CD4-positive, alpha-beta T cell (primary cell): ENCODE data around the gene MREG. TPM values are rescaled to one million over a fixed set of nuclear protein-coding genes. Genes with fewer than 3 reads are reported as not detected.

Experiments
- ATAC-seq: fragments of 200-7000 bp; cut with Tn5 transposase; one replicate; pipeline ENCODE4 v1.10.0; 2022; ENCODE audit warnings: mild to moderate bottlenecking; ENCODE audit not compliant: poor library complexity
- CTCF ChIA-PET: fragments of 350-600 bp; sonication (Branson Sonifier 250); formaldehyde crosslinking; loops from one replicate; lab custom pipeline; 2021; ENCODE audit warnings: antibody characterized with exemption, inconsistent platforms; lab: Charles Lee
- POLR2A ChIA-PET: fragments of 350-600 bp; sonication (Branson Sonifier 250); formaldehyde crosslinking; loops from one replicate; lab custom pipeline; 2021; ENCODE audit warnings: antibody characterized with exemption, inconsistent platforms; lab: Charles Lee
- DNase-seq, 14 experiments: peaks; one replicate each; pipeline ENCODE4 v3.0.0-alpha.2; 2013 to 2020; ENCODE audit warnings: mixed read lengths in 2 of 14
- H3K27ac ChIP-seq, 2 donors: one replicate each; pipeline versions ENCODE4 v1.5.1 to v1.7.0; 2013; ENCODE audit warnings: low read length in 2 of 2, low read depth in 1 of 2, mild to moderate bottlenecking in 1 of 2
- H3K27me3 ChIP-seq, 2 experiments: 1 replicate in 1 of 2; 2 replicates in 1 of 2; pipeline versions ENCODE4 v1.6.1 to v1.7.0; 2013; ENCODE audit warnings: low read length in 2 of 2, control low read depth in 1 of 2, mild to moderate bottlenecking in 1 of 2, moderate library complexity in 1 of 2; ENCODE audit not compliant: insufficient read depth in 2 of 2, control insufficient read depth in 1 of 2
- H3K36me3 ChIP-seq: one replicate; pipeline ENCODE4 v1.6.1; 2013; ENCODE audit warnings: low read length, control low read depth; ENCODE audit not compliant: insufficient read depth
- H3K4me1 ChIP-seq: one replicate; pipeline ENCODE4 v1.6.1; 2013; ENCODE audit warnings: low read length, control low read depth; ENCODE audit not compliant: insufficient read depth
- H3K4me3 ChIP-seq: one replicate; pipeline ENCODE4 v1.5.1; 2013; ENCODE audit warnings: mild to moderate bottlenecking, low read length, moderate library complexity
- H3K9me3 ChIP-seq, 2 experiments: 1 replicate in 1 of 2; 2 replicates in 1 of 2; pipeline versions ENCODE4 v1.6.1 to v1.7.0; 2013; ENCODE audit warnings: low read length in 2 of 2, mild to moderate bottlenecking in 2 of 2, control low read depth in 1 of 2, moderate library complexity in 1 of 2; ENCODE audit not compliant: control insufficient read depth in 1 of 2, insufficient read depth in 1 of 2
- H3K27ac Mint-ChIP-seq: one replicate; pipeline ENCODE4 v1.8.0; 2020; ENCODE audit warnings: mixed read lengths
- H3K27me3 Mint-ChIP-seq: one replicate; pipeline ENCODE4 v1.8.0; 2021; ENCODE audit warnings: mixed read lengths
- H3K36me3 Mint-ChIP-seq: one replicate; pipeline ENCODE4 v1.8.0; 2021; ENCODE audit warnings: low read depth, mixed read lengths
- H3K4me1 Mint-ChIP-seq: one replicate; pipeline ENCODE4 v1.8.0; 2021; ENCODE audit warnings: low read depth, mixed read lengths
- H3K4me3 Mint-ChIP-seq: one replicate; pipeline ENCODE4 v1.8.0; 2020; ENCODE audit warnings: mild to moderate bottlenecking, mixed read lengths
- H3K9me3 Mint-ChIP-seq: one replicate; pipeline ENCODE4 v1.8.0; 2020; ENCODE audit warnings: mixed read lengths
- intact Hi-C, 2 experiments: fragments of 100-400 bp; cut with DNase I in 1 of 2; cut with micrococcal nuclease in 1 of 2; formaldehyde crosslinking; loops; one replicate each; pipeline versions ENCODE4 v1.15.1 to v1.9.0; 2023 to 2025; cut with DNase I, micrococcal nuclease
- total RNA-seq, 174 experiments: library from RNA in 2 of 174; stranded (reverse) in 2 of 174; gene quantifications; one replicate each; pipeline ENCODE4 v1.2.3 and lab custom pipeline; 2021 to 2026
- TF ChIP-seq, protein P1 (sequence below): fragments of 200-600 bp; IDR thresholded peaks from one replicate; pipeline ENCODE4 v1.8.0; 2022; ENCODE audit warnings: antibody characterized with exemption, mild to moderate bottlenecking

Gene MREG
- total RNA-seq, 2 experiments from 2014 or later: 1.8 to 2.8 TPM

DNA sequence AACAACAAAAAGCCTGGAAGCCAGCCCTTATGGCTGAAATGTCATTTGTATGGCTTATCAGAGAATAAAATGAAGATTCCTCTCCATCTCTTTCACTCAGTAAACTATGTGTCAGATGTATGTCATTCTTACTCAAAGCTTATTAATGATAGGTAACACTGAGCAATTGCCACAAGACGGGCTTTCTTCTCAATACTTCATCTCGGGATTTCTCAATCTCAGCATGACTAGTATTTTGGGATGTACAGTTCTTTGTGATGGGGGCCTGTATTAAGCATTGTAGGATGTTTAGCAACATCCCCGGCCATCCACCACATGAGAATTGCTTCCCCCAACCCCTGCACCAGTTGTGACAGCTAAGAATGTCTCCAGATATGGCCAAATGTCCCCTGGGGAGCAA, 80.2 kb downstream of the MREG start:
- H3K36me3 Mint-ChIP-seq: no peaks in the 10 kb centered on the region
- H3K4me3 Mint-ChIP-seq: no peak overlapping the region
- H3K9me3 Mint-ChIP-seq: no peaks in the 10 kb centered on the region
- H3K27me3 Mint-ChIP-seq: peaks cover 8% of the 10 kb centered on the region
- no peaks in the 10 kb centered on the region for H3K4me1 Mint-ChIP-seq
- H3K27ac ChIP-seq: no peak overlapping the region
- H3K36me3 ChIP-seq: no peaks in the 10 kb centered on the region
- ChIA-PET POLR2A (no interaction called here), CTCF (no interaction called here)
- TF ChIP-seq, protein P1, sequence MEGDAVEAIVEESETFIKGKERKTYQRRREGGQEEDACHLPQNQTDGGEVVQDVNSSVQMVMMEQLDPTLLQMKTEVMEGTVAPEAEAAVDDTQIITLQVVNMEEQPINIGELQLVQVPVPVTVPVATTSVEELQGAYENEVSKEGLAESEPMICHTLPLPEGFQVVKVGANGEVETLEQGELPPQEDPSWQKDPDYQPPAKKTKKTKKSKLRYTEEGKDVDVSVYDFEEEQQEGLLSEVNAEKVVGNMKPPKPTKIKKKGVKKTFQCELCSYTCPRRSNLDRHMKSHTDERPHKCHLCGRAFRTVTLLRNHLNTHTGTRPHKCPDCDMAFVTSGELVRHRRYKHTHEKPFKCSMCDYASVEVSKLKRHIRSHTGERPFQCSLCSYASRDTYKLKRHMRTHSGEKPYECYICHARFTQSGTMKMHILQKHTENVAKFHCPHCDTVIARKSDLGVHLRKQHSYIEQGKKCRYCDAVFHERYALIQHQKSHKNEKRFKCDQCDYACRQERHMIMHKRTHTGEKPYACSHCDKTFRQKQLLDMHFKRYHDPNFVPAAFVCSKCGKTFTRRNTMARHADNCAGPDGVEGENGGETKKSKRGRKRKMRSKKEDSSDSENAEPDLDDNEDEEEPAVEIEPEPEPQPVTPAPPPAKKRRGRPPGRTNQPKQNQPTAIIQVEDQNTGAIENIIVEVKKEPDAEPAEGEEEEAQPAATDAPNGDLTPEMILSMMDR: no peak
- H3K4me3 ChIP-seq: no peak overlapping the region
- no peaks in the 10 kb centered on the region for H3K27me3 ChIP-seq
- no peaks in the 10 kb centered on the region for H3K9me3 ChIP-seq
- DNase-seq (no peak), ATAC-seq (no peak)
- H3K27ac Mint-ChIP-seq: no peak overlapping the region
- intact Hi-C loops: loop anchor here in 1 of 2 experiments (5.0 kb wide), 1 partner anchor 481 kb away; no protein-coding TSS in a partner anchor
- H3K4me1 ChIP-seq: no peaks in the 10 kb centered on the region

DNA sequence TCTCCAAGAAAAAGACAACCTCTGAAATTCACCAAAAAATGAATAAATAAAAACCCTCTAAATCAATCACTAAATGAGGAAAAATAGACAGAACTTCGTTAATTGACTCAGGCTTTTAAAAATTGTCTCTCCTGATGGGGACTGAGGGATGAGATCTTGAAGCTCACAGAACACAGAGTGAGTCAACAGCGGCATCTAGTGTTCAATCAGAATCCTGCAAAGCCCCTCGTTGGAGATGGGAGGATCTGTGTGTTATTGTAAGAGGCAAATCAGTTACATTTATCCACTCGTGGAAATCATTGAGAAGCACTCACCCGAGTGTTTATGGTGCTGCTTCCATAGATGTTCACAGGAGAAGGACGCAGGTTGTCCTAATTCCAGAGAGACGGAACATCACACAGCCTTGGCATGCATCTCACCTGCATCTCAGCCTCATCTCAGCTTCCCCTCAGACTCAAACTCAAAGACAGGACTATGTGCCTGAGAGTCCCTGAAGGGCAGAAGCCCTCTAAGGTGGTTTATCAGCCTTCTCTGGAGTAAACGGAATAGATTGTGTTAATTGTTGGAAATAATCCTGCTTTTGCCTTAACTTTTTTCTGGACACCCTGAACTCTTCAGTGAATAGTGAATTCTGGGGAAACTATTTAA, 82.0 kb downstream of the MREG start:
- intact Hi-C loops: loop anchor here in 1 of 2 experiments (5.0 kb wide), 1 partner anchor 479 kb away; no protein-coding TSS in a partner anchor
- TF ChIP-seq, protein P1: peak; percentile 98
- Histone ChIP-seq H3K4me3 (no peak overlapping the region), H3K9me3 (no peaks in the 10 kb centered on the region), H3K36me3 (no peaks in the 10 kb centered on the region), H3K27me3 (no peaks in the 10 kb centered on the region), H3K27ac (no peak overlapping the region), H3K4me1 (no peaks in the 10 kb centered on the region)
- Mint-ChIP-seq H3K27ac (no peak overlapping the region), H3K9me3 (no peaks in the 10 kb centered on the region), H3K36me3 (no peaks in the 10 kb centered on the region), H3K27me3 (peaks cover 8% of the 10 kb centered on the region), H3K4me3 (no peak overlapping the region), H3K4me1 (no peaks in the 10 kb centered on the region)
- ChIA-PET POLR2A (no interaction called here), CTCF (interaction anchor here (0.6 to 1.4 kb wide), 4 partner anchors 8 to 127 kb away, joined by 3 to 4 read pairs (median 3); no protein-coding TSS in a partner anchor)
- peak; percentile 54 for ATAC-seq
- DNase-seq: peak; percentile 4 to 69 (median 30)

- no peaks in the 10 kb centered on the region for H3K9me3 ChIP-seq
- H3K36me3 ChIP-seq: no peaks in the 10 kb centered on the region
- no peak overlapping the region for H3K27ac ChIP-seq
- no peaks in the 10 kb centered on the region for H3K27me3 ChIP-seq
- TF ChIP-seq, protein P1: no peak
- no peak overlapping the region for H3K4me3 Mint-ChIP-seq
- H3K4me3 ChIP-seq: no peak overlapping the region
- H3K4me1 ChIP-seq: no peaks in the 10 kb centered on the region
- POLR2A ChIA-PET: no interaction called here
- peaks cover 8% of the 10 kb centered on the region for H3K27me3 Mint-ChIP-seq
- intact Hi-C loops: loop anchor here in 1 of 2 experiments (5.0 kb wide), 1 partner anchor 478 kb away; no protein-coding TSS in a partner anchor
- ATAC-seq (no peak), DNase-seq (no peak)
- CTCF ChIA-PET: interaction anchor here (0.6 to 1.4 kb wide), 4 partner anchors 9 to 128 kb away, joined by 3 to 4 read pairs (median 3); no protein-coding TSS in a partner anchor
- no peaks in the 10 kb centered on the region for H3K9me3 Mint-ChIP-seq
- no peak overlapping the region for H3K27ac Mint-ChIP-seq
- H3K4me1 Mint-ChIP-seq: no peaks in the 10 kb centered on the region
- no peaks in the 10 kb centered on the region for H3K36me3 Mint-ChIP-seq
These were observed 82.7 kb downstream of the MREG start for GRCh38 chr2:215930505-215931253.
